CD4-positive, alpha-beta T cell treated with Interleukin-4 for 1 hour (primary cell): ENCODE data around the gene CHCHD6.

Experiments
- DNase-seq, 2 donors: peaks; one replicate each; pipeline ENCODE4 v3.0.0-alpha.2; 2020 to 2022

The CHCHD6 gene

GRCh38 chr3:126983653-126984390 lies 279.8 kb downstream of the CHCHD6 start:
- DNase-seq = peak in 1 of 2 donors; percentile 37

GRCh38 chr3:126984391-126985131 lies 280.5 kb downstream of the CHCHD6 start:
- DNase-seq = no peak

GRCh38 chr3:126985132-126985985 lies 281.3 kb downstream of the CHCHD6 start:
- no peak for DNase-seq

GRCh38 chr3:126986001-126986400 lies 282.0 kb downstream of the CHCHD6 start:
- no peak for DNase-seq

DNA sequence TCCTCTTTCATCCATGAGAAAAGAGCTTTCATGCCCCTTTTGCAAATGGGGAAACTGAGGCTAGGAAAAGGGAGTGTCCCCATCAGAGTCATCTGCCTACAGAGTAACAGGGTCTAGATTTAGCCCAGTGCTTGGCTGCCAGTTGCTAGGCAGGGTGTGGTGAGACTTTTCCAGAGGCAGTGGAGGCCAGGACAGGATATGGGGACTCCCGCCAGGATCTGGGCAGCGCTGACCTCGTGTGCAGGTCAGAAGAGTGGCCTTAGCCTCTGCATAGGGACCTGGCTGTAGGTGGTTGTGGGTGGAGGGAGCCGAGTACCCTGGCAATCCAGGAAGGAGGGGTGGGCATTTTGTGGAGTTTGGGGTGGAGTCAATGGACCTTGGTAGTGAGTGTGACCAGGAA lies 283.1 kb downstream of the CHCHD6 start:
- DNase-seq = no peak

GRCh38 chr3:126987596-126987995 lies 283.6 kb downstream of the CHCHD6 start:
- DNase-seq = no peak

DNA sequence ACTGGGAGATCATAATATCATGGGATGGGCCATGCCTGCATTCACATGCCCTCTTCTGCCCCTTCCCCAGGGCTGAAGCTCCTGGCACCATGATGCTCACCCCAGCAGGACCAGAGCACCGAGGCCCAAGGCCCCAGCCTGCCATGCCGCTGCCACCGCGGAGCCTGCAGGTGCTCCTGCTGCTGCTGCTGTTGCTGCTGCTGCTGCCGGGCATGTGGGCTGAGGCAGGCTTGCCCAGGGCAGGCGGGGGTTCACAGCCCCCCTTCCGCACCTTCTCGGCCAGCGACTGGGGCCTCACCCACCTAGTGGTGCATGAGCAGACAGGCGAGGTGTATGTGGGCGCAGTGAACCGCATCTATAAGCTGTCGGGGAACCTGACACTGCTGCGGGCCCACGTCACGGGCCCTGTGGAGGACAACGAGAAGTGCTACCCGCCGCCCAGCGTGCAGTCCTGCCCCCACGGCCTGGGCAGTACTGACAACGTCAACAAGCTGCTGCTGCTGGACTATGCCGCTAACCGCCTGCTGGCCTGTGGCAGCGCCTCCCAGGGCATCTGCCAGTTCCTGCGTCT lies 284.5 kb downstream of the CHCHD6 start:
- DNase-seq = no peak

- DNase-seq = no peak
Measured at GRCh38 chr3:126989316-126990023, 285.4 kb downstream of the CHCHD6 start.

GRCh38 chr3:126990024-126990700 lies 286.1 kb downstream of the CHCHD6 start:
- DNase-seq = no peak

DNA sequence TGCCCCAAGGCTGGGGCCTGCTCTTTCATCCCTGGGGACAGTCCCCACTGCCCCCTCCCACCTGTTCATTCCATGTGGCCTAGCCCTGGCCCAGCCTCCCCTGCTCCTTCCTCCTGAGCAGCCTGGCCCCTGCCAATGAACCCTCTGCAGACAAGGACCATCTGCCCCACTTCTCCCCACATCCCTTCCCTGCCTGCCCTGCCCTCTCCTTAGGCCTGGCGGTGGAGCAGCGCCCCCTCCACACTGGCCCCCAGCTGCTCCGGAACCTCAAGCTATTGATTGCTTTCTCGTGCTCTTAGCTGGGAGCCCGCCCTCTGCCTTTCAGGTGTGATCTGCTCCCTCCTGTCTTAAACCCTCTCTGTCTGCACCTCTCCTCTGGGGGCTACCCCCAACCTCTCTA lies 286.9 kb downstream of the CHCHD6 start:
- DNase-seq = no peak

DNA sequence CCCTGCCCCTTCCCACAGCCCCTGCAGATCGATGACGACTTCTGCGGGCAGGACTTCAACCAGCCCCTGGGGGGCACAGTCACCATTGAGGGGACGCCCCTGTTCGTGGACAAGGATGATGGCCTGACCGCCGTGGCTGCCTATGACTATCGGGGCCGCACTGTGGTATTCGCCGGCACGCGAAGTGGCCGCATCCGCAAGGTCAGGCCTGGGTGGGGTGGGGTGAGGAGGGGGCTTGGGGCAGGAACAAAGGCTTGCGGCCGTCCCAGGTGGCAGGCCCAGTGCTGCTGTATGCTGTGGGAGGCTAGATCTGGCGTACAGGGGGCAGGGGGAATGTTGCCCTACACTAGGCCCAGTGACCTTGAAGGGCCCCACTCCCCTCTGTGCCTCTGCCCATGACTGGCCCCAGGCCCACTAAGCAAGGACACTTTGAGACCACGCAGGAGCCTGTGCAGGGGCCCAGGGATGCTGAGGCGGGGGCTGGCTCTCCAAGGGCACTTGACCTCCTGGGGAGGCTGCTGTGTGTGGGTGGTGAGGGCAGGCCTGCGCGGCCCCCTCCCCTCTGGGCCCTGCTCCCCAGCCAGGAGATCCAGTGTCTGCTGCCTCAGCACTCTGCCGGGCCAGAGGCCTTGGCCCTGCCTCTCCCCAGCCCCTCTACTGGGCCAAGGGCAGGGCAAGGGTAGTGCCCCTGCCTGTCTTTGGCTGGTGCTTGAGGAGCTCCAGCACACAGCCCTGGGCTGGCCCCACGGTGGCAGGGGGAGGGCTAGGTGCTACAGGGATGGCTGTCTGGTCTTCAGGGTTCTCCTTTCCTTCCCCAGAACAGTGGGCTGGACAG lies 287.5 kb downstream of the CHCHD6 start:
- no peak for DNase-seq

- no peak for DNase-seq
Measured at GRCh38 chr3:126992216-126992615, 288.2 kb downstream of the CHCHD6 start.

- no peak for DNase-seq
Measured at GRCh38 chr3:126992776-126993175, 288.7 kb downstream of the CHCHD6 start.

DNA sequence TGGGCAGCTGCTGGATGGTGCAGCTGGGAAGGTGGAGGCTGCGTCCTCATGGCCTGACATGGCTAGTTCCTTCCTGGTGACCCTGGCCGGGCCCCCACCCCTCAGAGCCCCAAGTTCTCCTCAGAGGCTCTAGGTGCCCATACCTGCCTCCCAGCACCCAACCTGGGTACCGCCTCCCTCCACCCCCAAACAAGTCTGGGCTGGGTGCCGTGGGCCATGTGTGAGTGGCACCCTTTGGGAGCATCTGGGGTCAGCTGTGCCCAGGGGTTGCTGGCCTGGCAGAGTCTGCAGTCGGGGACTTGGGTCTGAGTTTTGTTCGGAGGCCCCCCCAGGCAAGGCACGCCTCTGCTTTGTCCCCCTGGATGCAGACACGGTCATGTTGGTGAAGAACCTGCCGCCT lies 289.4 kb downstream of the CHCHD6 start:
- DNase-seq = no peak

GRCh38 chr3:126994661-126995245 lies 290.7 kb downstream of the CHCHD6 start:
- no peak for DNase-seq

- no peak for DNase-seq
Measured at GRCh38 chr3:126995254-126995780, 291.3 kb downstream of the CHCHD6 start.

DNA sequence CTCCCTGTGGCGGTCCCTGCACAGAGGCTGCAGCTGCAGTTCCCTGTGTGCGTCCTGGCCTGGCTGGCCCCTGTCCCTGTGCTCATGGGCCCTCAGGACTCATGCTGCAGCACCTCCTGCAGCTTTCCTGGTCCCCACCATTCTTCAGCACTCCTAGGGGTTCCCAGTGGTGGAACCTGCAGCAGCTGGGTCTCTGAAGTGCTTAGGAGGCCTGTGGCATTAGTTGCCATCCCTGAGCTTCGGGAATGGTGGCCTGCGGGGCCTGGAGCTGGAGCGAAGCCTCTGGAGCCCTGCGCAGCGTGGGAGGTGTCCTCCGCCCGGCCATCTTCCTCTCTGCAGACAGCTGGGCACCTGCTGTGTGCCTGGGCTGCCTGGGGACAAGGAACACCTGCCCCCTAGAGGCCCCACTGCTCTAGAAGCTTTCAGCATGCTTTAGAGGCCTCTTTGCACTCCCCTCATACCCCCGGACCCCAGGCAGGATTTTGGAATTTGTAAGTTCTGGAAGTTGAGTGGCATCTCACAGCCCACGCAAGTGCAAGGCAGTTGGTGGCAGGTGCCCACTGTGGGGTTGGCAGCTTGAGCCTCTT lies 292.0 kb downstream of the CHCHD6 start:
- DNase-seq = no peak

DNA sequence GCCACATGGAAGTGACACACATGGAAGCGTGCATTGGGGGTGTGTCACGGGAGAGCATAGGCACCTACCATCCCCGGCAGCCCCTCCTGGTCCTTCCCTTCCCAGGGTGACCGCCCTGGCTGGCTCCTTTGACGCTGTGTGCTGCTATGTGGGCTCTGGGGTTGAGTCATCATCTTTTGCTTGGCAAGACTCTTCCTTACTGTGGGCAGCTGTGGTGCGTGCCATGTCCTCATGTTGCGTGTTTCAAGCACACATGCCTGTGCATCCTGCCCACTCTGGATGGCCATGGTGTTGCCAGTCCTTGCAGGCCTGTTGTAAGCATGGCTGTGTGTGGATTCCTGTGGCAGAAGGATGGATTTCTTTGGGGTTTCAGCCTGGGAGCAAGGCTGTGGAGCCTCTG lies 292.9 kb downstream of the CHCHD6 start:
- no peak for DNase-seq

- DNase-seq = no peak
Measured at GRCh38 chr3:126997455-126998038, 293.5 kb downstream of the CHCHD6 start.
